GM18951 (cell line): ENCODE results near the gene ABHD12.

Experiments
- POLR2A ChIP-seq: IDR thresholded peaks from 4 replicates; pipeline ENCODE4 v1.6.1; 2011; ENCODE audit warnings: mild to moderate bottlenecking; ENCODE audit not compliant: insufficient read length, insufficient read depth; ENCODE audit errors: extremely low read depth
- in situ Hi-C: fragments of 300-500 bp; cut with MboI; formaldehyde crosslinking; loops from one replicate; pipeline ENCODE4 v1.12.0; 2022; ENCODE audit warnings: low sequenced_read_pairs, mixed read lengths, inconsistent platforms; ENCODE audit not compliant: unreplicated experiment

ABHD12 gene

DNA sequence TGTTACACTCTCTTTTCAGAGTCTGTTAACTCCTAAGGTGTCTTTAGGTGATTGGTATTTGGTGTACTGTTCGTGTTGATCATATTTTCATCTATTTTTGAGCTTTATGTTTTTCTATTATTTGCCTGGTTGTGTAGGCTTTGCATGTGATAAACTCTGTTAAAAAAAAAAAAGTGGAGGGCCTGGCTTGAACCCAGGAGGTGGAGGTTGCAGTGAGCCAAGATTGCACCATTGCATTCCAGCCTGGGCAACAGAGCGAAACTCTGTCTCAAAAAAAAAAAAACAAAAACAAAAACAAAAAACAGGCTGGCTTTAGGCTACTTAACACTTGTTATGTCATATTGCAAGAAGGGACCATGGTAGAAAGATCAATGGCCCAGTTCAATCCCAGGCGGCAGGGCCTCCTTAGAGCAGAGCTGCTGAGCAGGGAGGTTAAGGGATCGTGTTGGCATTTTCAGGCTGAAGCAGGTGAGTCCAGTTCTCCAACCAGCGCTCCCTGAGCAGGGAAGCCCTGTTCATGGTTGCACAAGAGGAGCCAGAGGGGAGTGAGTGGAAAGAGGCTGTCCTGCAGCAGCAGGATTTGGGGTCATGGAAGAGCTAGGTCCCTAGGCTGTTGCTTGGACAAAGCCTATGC lies 134.3 kb downstream of the ABHD12 start:
- in situ Hi-C loops, result no loop called here

DNA sequence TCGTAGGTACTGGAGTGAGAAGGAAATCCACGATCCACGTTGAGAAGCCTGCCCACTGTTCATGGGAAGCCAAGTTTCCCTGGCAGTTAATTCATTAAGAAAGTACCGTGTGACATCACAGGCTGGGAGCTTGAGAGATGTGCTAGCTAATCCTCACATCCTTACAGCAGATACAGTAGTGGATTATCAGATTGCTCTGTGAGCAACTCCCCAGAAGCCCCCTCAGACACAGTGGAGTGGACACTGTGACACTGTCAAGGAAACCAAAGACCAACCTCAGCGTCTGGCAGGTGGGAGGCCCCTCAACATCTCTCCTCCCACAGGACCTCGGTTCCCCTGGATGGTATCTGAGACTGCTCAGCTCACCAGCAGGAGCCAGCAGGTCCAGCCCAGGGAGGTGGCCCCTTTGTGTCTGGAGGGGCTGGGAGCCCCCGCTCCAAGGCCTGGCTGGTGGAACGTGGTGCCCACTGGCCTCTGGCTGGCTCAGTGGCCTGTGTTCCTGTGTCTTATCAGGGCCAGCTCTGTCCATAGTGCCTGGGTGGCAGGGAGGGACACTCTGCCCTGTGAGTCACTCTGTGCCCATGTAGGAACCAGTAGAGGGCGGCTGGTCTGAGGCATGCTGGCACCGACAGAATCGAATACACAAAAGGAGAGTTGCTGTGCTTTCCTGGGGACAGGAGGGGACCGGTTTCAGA lies 135.5 kb downstream of the ABHD12 start:
- no peak for TF ChIP-seq POLR2A
- in situ Hi-C loops, result no loop called here

More for the DNA sequence above, 134.3 kb downstream of the ABHD12 start:
- no peak for TF ChIP-seq POLR2A

DNA sequence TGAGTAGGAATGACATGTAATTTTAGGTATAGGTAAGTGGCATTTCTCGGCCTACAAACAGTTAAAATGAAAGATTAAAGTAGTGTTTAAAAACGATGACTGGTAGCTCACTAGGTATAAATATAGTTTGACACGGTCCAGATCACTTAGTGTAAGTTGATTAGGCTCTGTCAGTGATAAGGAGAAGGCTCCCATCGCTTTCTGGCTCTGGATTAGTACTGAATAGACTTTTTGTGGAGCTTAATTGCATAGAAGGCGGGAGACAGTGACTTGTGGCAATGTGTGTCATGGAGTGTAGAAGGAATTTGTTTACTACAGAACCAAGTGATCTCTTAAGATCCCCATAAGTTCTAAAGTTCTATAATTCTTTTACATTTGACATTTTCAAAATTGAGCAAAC lies 136.1 kb downstream of the ABHD12 start:
- in situ Hi-C loops, result no loop called here
- TF ChIP-seq POLR2A, result no peak

DNA sequence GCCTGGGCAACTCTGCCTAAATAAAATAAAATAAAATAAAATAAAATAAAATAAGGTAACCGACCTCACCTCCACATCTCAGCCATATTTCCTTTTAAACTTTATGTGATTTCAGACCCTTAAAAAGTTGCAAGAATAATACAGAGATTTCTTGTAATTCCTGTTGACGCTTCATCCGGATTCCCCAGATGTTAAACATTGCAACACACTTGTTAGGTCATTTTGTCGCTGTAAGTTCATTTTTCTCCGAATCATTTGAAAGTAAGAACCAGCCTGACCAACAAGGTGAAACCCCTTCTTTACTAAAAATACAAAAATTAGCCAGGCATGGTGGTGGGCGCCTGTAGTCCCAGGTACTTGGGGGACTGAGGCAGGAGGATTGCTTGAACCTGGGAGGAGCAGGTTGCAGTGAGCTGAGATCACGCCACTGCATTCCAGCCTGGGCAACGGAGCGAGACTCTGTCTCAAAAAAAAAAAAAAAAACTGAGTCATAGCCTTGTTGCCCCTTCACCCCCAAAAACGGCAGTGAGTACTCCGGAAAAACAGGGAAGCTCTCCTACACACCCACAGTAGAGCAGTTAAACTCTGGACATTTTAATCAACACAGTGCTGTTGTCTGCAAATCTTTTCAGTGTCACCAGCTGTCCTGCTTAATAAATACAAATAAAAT lies 136.9 kb downstream of the ABHD12 start:
- in situ Hi-C loops, result no loop called here
- TF ChIP-seq POLR2A, result no peak

DNA sequence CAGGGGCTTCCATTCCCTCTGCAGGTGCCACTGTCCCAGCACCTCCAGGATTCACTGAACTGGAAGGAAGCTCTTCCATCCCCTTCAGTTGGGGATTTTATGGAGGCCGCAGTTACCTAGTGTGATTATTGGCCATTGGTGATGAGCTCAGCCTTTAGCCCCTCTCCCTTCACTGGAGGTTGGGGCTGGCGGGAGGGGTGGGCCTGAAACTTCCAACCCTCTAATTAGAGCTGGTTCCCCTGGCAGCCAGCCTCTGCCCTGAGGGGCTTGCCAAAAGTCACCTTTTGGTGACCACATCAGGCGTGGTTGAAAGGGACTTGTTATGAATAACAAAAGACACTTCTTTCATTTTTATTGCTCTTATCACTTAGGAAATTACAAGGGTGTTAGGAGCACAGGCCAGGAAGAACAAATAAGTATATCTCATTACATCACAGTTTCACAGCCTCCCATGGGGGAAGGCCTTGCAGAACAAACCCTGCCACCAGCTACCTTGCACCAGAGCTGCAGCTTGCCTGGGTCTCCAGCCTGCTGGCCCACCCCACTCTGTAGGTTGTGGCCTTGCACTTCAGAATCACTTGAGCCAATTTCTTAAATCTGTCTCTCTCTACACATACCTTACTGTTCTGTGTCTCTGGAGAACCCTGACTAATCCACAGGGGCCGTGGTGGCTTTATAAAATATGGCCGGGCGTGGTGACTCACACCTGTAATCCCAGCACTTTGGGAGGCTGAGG lies 137.8 kb downstream of the ABHD12 start:
- in situ Hi-C loops, result no loop called here
- no peak for TF ChIP-seq POLR2A

DNA sequence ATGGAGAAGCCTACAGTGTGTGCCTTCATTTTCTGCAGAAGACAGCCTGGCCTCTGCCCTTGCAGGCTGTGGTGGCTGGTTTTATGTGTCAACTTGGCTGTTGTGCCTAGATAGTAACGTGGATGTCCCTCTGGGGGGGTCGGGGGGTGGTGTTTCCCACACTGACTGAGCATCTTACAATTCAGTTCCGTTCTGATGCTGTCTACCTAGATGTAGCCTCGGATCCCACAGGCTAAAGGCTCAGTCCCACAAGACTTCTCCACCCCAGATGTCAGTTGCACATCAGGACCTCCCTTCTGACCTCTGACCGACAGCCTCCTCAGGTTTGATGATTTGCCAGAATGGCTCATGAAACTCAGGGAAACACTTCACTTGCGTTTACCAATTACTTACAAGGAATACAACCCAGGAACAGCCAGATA lies 138.4 kb downstream of the ABHD12 start:
- no peak for TF ChIP-seq POLR2A
- in situ Hi-C loops, result no loop called here

DNA sequence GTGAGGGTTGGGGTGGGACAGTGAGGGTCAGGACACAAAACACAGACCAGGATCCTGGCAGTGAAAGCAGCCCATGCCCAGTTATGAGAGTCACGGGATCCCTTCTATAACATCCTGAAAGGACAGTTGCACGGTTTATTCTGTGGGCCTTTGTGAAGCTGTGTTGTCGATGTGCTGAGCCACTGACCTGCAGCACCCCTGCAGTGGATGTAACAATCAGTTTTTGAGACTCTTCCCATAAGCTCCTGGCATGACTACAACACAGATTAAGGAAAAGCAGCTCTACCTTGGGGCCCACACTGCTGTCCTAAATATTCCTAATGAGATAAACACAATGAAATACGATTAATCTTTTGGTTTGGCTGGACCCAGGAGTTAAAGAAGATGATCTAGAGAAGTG lies 139.1 kb downstream of the ABHD12 start:
- TF ChIP-seq POLR2A, result no peak
- in situ Hi-C loops, result no loop called here

DNA sequence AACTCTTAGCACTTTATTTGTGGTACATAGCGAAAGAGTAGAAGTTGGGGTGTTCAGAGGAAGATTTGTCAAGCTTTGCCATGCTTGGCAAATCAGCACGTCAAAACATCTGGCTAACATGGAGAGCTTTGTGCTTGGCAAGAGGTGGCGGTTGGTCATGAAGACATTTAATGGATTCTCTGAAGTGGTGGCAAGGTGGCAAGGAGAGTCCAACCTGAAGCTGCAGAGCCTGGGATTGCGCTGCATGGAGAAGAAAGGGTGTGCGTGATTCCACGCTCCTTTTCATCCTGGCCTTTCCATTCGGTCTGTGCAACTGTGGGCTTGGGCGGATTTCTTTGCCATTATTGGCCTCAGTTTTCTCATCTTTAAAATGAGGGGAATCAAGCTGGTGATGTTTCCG lies 139.6 kb downstream of the ABHD12 start:
- in situ Hi-C loops, result no loop called here

DNA sequence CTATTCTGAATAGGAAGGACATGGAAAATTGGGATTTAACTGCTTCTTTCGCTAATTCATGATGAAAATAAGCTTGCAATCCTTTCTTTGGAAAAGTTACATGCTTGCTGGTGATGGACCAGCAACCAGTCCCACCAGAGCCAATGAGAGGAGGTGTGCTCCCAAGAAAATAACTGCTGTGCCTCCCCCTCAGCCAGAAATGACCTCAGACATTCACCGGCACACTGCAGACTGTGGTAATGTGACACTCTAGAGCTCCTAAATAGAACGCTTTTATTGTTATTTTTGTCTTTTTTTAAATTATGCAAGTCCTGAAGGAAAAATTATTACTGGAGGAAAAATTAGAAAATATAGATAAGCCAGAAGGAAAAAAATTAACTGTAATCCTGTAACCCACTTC lies 140.1 kb downstream of the ABHD12 start:
- no peak for TF ChIP-seq POLR2A

More for the DNA sequence above, 139.6 kb downstream of the ABHD12 start:
- no peak for TF ChIP-seq POLR2A

More for the DNA sequence above, 140.1 kb downstream of the ABHD12 start:
- in situ Hi-C loops, result no loop called here
